Activated CD8-positive, alpha-beta T cell treated with anti-CD3 and anti-CD28 coated beads, Interleukin-2, amount 10 ng/mL, durations not matched to agents 7 days and 5 days (primary cell): ENCODE measurements around the gene KIR3DL2. TPM values are rescaled to one million over a fixed set of nuclear protein-coding genes. Genes with fewer than 3 reads are reported as not detected.
"Not testable (repeated sequence)": the region's sequence is repeated elsewhere in the genome, so short reads cannot be mapped to it uniquely, and the experiment has no call there.

Experiments used
- ATAC-seq: fragments of 150-1000 bp; cut with Tn5 transposase; one replicate; pipeline ENCODE4 v1.10.0; 2021; ENCODE audit warnings: moderate library complexity
- CTCF ChIA-PET: fragments of 350-600 bp; sonication (Branson Sonifier 250); formaldehyde crosslinking; loops from one replicate; lab custom pipeline; 2021; ENCODE audit warnings: antibody characterized with exemption; lab: Charles Lee
- POLR2A ChIA-PET: fragments of 350-600 bp; sonication (Branson Sonifier 250); formaldehyde crosslinking; loops from one replicate; lab custom pipeline; 2021; ENCODE audit warnings: antibody characterized with exemption; lab: Charles Lee
- DNase-seq: peaks from one replicate; pipeline ENCODE4 v3.0.0-alpha.2; 2020
- H3K27ac Mint-ChIP-seq: one replicate; pipeline ENCODE4 v1.8.0; 2021; ENCODE audit warnings: mild to moderate bottlenecking, mixed read lengths
- H3K27me3 Mint-ChIP-seq: one replicate; pipeline ENCODE4 v1.8.0; 2021; ENCODE audit warnings: low read depth, mixed read lengths
- H3K36me3 Mint-ChIP-seq: one replicate; pipeline ENCODE4 v1.8.0; 2021; ENCODE audit warnings: low read depth, mixed read lengths
- H3K4me1 Mint-ChIP-seq: one replicate; pipeline ENCODE4 v1.8.0; 2021; ENCODE audit warnings: low read depth, mixed read lengths
- H3K4me3 Mint-ChIP-seq: one replicate; pipeline ENCODE4 v1.8.0; 2021; ENCODE audit warnings: mild to moderate bottlenecking, mixed read lengths
- H3K9me3 Mint-ChIP-seq: one replicate; pipeline ENCODE4 v1.8.0; 2022; ENCODE audit warnings: mixed read lengths; ENCODE audit not compliant: insufficient read depth
- total RNA-seq, 2 experiments: library from RNA; stranded (reverse); gene quantifications; one replicate each; pipeline ENCODE4 v1.2.3, GENCODE V29; 2021

Gene KIR3DL2
- total RNA-seq, 2 experiments from 2014 or later = 0.44 to 0.61 TPM

DNA sequence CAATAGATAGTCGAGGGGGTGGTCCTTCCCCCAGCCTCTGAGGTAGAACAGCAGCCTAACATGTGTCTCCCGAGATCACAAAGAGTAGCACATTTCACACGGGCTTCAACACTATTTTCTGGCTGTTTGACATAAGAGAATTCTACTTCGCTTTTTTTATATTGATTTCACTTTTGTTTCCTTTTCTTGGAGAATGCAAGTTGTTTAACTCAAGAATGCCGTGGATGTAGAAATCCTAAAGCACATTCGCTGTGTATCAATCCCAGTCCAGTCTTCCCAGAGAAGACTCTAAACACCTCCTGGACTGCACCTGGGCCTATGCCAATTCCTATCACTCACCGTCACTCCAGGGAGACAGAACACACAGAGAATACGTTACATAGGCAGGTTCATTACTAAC, 22.2 kb upstream of the KIR3DL2 start:
- H3K9me3 Mint-ChIP-seq, DNase-seq, ATAC-seq, H3K36me3 Mint-ChIP-seq, H3K27me3 Mint-ChIP-seq, H3K4me3 Mint-ChIP-seq, H3K4me1 Mint-ChIP-seq, POLR2A ChIA-PET, CTCF ChIA-PET, H3K27ac Mint-ChIP-seq: not testable (repeated sequence)

GRCh38 chr19:54832496-54832895, 17.7 kb upstream of the KIR3DL2 start, which contains the start of gene KIR2DS4:
Gene KIR2DS4, plus strand, starts transcription at chr19:54832676.
- H3K27ac Mint-ChIP-seq, ATAC-seq, POLR2A ChIA-PET: not testable (repeated sequence)

GRCh38 chr19:54835126-54835525, 15.1 kb upstream of the KIR3DL2 start:
- ATAC-seq, H3K4me1 Mint-ChIP-seq, H3K27me3 Mint-ChIP-seq, DNase-seq, H3K27ac Mint-ChIP-seq, H3K9me3 Mint-ChIP-seq, POLR2A ChIA-PET, H3K36me3 Mint-ChIP-seq, CTCF ChIA-PET, H3K4me3 Mint-ChIP-seq: not testable (repeated sequence)

More at GRCh38 chr19:54832496-54832895, 17.7 kb upstream of the KIR3DL2 start, which contains the start of gene KIR2DS4:
- H3K4me3 Mint-ChIP-seq, H3K27me3 Mint-ChIP-seq, H3K4me1 Mint-ChIP-seq, H3K36me3 Mint-ChIP-seq, CTCF ChIA-PET, H3K9me3 Mint-ChIP-seq, DNase-seq: not testable (repeated sequence)

- H3K4me1 Mint-ChIP-seq, H3K4me3 Mint-ChIP-seq, H3K9me3 Mint-ChIP-seq, ATAC-seq, H3K27me3 Mint-ChIP-seq, H3K27ac Mint-ChIP-seq, CTCF ChIA-PET, DNase-seq, H3K36me3 Mint-ChIP-seq, POLR2A ChIA-PET: not testable (repeated sequence)
Observed at GRCh38 chr19:54837522-54837921, 12.7 kb upstream of the KIR3DL2 start.

DNA sequence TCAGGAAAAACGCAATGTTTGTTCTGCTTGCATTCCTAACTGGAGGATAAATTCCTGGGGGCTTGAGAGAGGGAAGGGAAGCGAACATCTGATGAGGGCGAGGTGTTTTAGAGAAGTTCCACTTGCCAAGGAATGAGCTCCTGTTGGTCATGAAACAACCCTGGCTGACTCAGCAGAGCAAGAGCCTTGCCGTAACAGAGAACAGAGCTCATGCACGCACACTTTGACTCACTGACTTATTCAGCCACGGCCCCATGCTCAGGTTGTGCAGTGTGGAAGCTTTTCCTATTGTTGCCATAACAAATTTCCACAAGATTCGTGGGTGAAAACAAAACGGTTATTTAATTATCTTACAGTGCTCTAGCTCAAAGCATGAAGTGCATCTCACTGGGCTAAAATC, 7.1 kb upstream of the KIR3DL2 start:
- POLR2A ChIA-PET, CTCF ChIA-PET: not testable (repeated sequence)

GRCh38 chr19:54850930-54851329, 687 bp downstream of the KIR3DL2 start:
- H3K27ac Mint-ChIP-seq = no peak overlapping the region
- ATAC-seq (no peak), DNase-seq (no peak)
- POLR2A ChIA-PET = no interaction called here
- no peak overlapping the region for H3K4me3 Mint-ChIP-seq
- CTCF ChIA-PET = no interaction called here
- no peaks in the 10 kb centered on the region for H3K36me3 Mint-ChIP-seq
- H3K27me3 Mint-ChIP-seq = peaks cover 5% of the 10 kb centered on the region
- no peaks in the 10 kb centered on the region for H3K9me3 Mint-ChIP-seq
- no peaks in the 10 kb centered on the region for H3K4me1 Mint-ChIP-seq

More for the DNA sequence above, 7.1 kb upstream of the KIR3DL2 start:
- not testable (repeated sequence) for ATAC-seq, H3K36me3 Mint-ChIP-seq, DNase-seq, H3K4me1 Mint-ChIP-seq, H3K27ac Mint-ChIP-seq, H3K9me3 Mint-ChIP-seq, H3K27me3 Mint-ChIP-seq, H3K4me3 Mint-ChIP-seq

DNA sequence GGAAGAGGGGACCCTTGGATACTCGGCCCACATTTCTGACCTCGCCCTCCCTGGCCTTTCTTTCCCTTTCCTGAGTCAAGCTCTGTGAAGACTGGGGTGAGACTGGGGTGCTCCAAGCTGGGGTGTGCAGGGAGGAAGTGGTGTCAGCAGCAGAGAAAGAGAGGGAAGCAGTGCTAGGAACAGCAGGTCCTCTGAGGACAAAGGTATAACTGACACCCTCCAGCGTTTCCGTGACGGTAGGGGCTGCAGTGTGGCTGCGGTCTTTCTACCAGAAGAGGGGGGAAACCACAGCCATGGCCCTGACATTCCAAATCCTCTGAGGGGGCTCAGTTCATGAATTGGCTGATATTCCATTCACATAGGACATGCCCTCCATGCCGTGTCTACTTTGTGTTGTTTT, 1.1 kb downstream of the KIR3DL2 start:
- ChIA-PET CTCF (no interaction called here), POLR2A (no interaction called here)
- no peak for ATAC-seq
- H3K27me3 Mint-ChIP-seq = peaks cover 5% of the 10 kb centered on the region
- no peaks in the 10 kb centered on the region for H3K36me3 Mint-ChIP-seq
- no peak for DNase-seq
- no peak overlapping the region for H3K27ac Mint-ChIP-seq
- H3K4me1 Mint-ChIP-seq = no peaks in the 10 kb centered on the region
- H3K4me3 Mint-ChIP-seq = no peak overlapping the region
- H3K9me3 Mint-ChIP-seq = no peaks in the 10 kb centered on the region

DNA sequence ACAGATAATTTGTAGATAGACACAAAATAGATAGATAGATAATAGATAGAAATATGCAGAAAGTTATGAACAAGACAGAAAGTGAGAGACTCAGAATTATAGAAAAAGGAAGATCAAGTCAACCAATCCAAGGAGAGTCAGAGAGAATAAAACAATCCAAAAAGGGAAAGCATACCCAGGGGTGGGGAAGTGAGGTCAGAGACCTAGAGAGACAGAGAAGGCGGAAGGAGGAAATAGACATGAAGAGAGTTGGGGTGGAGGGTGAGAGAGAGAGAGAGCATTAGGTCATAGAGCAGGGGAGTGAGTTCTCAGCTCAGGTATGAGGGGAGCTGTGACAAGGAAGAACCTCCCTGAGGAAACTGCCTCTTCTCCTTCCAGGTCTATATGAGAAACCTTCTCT, 5.0 kb downstream of the KIR3DL2 start:
- ATAC-seq, H3K4me3 Mint-ChIP-seq, DNase-seq, H3K9me3 Mint-ChIP-seq, H3K4me1 Mint-ChIP-seq, CTCF ChIA-PET, POLR2A ChIA-PET, H3K36me3 Mint-ChIP-seq, H3K27ac Mint-ChIP-seq: not testable (repeated sequence)
- peaks cover 12% of the 10 kb centered on the region for H3K27me3 Mint-ChIP-seq

DNA sequence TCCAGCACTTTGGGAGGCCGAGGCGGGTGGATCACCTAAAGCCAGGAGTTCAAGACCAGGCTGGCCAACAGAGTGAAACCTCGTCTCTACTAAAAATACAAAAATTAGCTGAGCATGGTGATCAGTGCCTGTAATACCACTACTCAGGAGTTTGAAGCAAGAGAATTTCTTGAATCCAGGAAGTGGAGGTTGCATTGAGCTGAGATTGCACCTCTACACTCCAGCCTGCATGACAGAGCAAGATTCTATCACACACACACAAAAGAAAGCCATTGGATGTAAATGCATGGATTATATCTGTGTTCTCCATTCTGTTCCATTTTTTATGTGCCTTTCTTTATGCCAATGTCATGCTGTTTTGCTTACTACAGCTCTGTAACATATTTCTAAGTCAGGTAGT, 8.2 kb downstream of the KIR3DL2 start:
- H3K36me3 Mint-ChIP-seq, POLR2A ChIA-PET, H3K27ac Mint-ChIP-seq, H3K9me3 Mint-ChIP-seq, DNase-seq, CTCF ChIA-PET, H3K4me1 Mint-ChIP-seq, ATAC-seq, H3K4me3 Mint-ChIP-seq: not testable (repeated sequence)
- peaks cover 12% of the 10 kb centered on the region for H3K27me3 Mint-ChIP-seq

DNA sequence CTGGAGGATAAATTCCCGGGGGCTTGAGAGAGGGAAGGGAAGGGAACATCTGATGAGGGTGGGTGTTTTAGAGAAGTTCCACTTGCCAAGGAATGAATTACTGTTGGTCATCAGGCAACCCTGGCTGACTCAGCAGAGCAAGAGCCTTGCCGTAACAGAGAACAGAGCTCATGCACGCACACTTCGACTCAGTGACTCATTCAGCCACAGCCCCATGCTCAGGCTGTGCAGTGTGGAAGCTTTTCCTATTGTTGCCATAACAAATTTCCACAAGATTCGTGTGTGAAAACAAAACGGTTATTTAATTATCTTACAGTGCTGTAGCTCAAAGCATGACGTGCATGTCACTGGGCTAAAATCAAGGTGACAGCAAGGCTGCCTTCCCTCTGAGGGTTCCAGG, 9.2 kb downstream of the KIR3DL2 start:
- ATAC-seq, DNase-seq, H3K27ac Mint-ChIP-seq, H3K4me3 Mint-ChIP-seq, CTCF ChIA-PET, H3K4me1 Mint-ChIP-seq, POLR2A ChIA-PET, H3K9me3 Mint-ChIP-seq, H3K36me3 Mint-ChIP-seq: not testable (repeated sequence)
- H3K27me3 Mint-ChIP-seq = peaks cover 12% of the 10 kb centered on the region

GRCh38 chr19:54863459-54863858, 13.2 kb downstream of the KIR3DL2 start:
- ATAC-seq, H3K4me3 Mint-ChIP-seq, H3K36me3 Mint-ChIP-seq, H3K27me3 Mint-ChIP-seq, POLR2A ChIA-PET, CTCF ChIA-PET, DNase-seq, H3K9me3 Mint-ChIP-seq, H3K27ac Mint-ChIP-seq, H3K4me1 Mint-ChIP-seq: not testable (repeated sequence)

DNA sequence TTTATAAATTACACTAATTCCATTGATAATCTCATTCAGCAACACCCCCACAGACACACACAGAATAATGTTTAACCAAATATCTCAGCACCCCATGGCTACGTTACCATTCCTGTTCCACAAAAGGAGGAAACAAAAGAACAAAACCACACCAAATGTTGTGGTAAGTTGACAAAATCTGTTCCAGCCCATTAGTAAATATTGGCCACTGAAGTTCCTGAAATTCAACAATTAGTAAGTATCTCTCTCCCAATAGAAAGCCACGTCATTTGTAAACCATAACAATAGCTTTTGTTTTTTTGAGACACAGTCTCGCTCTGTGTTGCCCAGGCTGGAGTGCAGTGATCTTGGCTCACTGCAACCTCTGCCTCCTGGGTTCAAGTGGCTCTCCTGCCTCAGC, 21.5 kb downstream of the KIR3DL2 start:
- POLR2A ChIA-PET = no interaction called here

DNA sequence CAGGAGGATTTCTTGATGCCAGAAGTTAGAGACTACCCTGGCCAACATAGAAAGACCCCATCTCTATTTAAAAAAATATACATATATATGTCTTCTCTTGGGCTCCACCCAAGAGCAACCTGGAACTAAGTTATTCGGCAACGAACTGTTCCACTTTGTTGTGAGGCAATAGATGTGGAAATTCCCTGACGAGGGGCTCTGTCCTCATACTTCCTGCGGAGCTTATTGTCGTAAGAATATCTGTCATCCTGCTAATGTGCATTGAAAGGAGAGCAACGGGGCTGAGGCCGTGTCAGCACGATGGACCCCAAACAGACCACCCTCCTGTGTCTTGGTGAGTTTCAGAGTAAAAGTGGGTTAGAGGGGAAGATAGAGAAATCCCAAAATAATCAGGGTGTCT, 23.7 kb downstream of the KIR3DL2 start, which contains the start of gene FCAR:
TSS of gene FCAR (plus strand) at position 246 of the 400 bp plus-strand sequence. CDS start at position 301, 55 bp downstream.
- H3K36me3 Mint-ChIP-seq = no peaks in the 10 kb centered on the region
- no peaks in the 10 kb centered on the region for H3K9me3 Mint-ChIP-seq
- no peak within 1 kb of the TSS for H3K4me3 Mint-ChIP-seq
- ATAC-seq (no peak), DNase-seq (no peak)
- POLR2A ChIA-PET = no interaction called here
- CTCF ChIA-PET = no interaction called here
- H3K4me1 Mint-ChIP-seq = peaks cover 8% of the 10 kb centered on the region
- H3K27me3 Mint-ChIP-seq = peaks cover 27% of the 10 kb centered on the region
- H3K27ac Mint-ChIP-seq = no peak within 1 kb of the TSS

More for the DNA sequence above, 21.5 kb downstream of the KIR3DL2 start:
- ATAC-seq = no peak
- H3K36me3 Mint-ChIP-seq = no peaks in the 10 kb centered on the region
- peaks cover 8% of the 10 kb centered on the region for H3K4me1 Mint-ChIP-seq
- no peak for DNase-seq
- no peaks in the 10 kb centered on the region for H3K9me3 Mint-ChIP-seq
- H3K27me3 Mint-ChIP-seq = peaks cover 19% of the 10 kb centered on the region
- H3K27ac Mint-ChIP-seq = no peak overlapping the region
- CTCF ChIA-PET = interaction anchor here (1.1 kb wide), 1 partner anchor 10 kb away, joined by 4 read pairs; no protein-coding TSS in a partner anchor
- H3K4me3 Mint-ChIP-seq = no peak overlapping the region
